KMS-11 (cell line): ENCODE data around the gene LMNA.

Source experiments
- H2AFZ ChIP-seq: fragments of 200-600 bp; sonication (generic); 2 replicates; pipeline ENCODE4 v1.6.1; 2016; ENCODE audit warnings: antibody characterized with exemption, mixed run types, low read depth
- H3K27ac ChIP-seq: fragments of 200-600 bp; sonication (generic); 2 replicates; pipeline ENCODE4 v1.6.1; 2016; ENCODE audit warnings: mild to moderate bottlenecking, mixed run types
- H3K27me3 ChIP-seq: fragments of 200-600 bp; sonication (generic); 2 replicates; pipeline ENCODE4 v1.6.1; 2017; ENCODE audit warnings: mild to moderate bottlenecking, low read depth, mixed run types, moderate library complexity; ENCODE audit not compliant: insufficient read depth
- H3K36me3 ChIP-seq: fragments of 200-600 bp; sonication (generic); 2 replicates; pipeline ENCODE4 v1.6.1; 2017; ENCODE audit warnings: mild to moderate bottlenecking, mixed run types; ENCODE audit not compliant: insufficient read depth
- H3K4me1 ChIP-seq: fragments of 200-600 bp; sonication (generic); 2 replicates; pipeline ENCODE4 v1.6.1; 2016; ENCODE audit warnings: mild to moderate bottlenecking, low read depth, mixed run types; ENCODE audit not compliant: poor library complexity, severe bottlenecking
- H3K4me2 ChIP-seq: fragments of 200-600 bp; sonication (generic); 2 replicates; pipeline ENCODE4 v1.7.0; 2016; ENCODE audit warnings: mild to moderate bottlenecking, mixed run types
- H3K4me3 ChIP-seq: fragments of 200-600 bp; sonication (generic); IDR thresholded peaks from 2 replicates; pipeline ENCODE4 v1.6.1; 2017; ENCODE audit warnings: low read depth, low read length, mixed read lengths; ENCODE audit not compliant: insufficient read depth
- H3K79me2 ChIP-seq: fragments of 200-600 bp; sonication (generic); 2 replicates; pipeline ENCODE4 v1.6.1; 2016; ENCODE audit warnings: low read depth, mixed run types; ENCODE audit not compliant: insufficient read depth
- H3K9ac ChIP-seq: fragments of 200-600 bp; sonication (generic); 2 replicates; pipeline ENCODE4 v1.6.1; 2016; ENCODE audit warnings: mild to moderate bottlenecking, mixed run types
- H4K20me1 ChIP-seq: fragments of 200-600 bp; sonication (generic); 2 replicates; pipeline ENCODE4 v1.6.1; 2016; ENCODE audit warnings: mild to moderate bottlenecking, mixed run types; ENCODE audit not compliant: insufficient read depth
- TF ChIP-seq, protein P1 (sequence below): fragments of 200-600 bp; sonication (generic); conservative IDR thresholded peaks from 2 replicates; pipeline ENCODE4 v1.6.1; 2017; ENCODE audit warnings: low read depth, mild to moderate bottlenecking, antibody characterized with exemption, low read length, moderate library complexity, mixed read lengths

Gene LMNA

GRCh38 chr1:156145650-156146019 lies 31.1 kb downstream of the LMNA start:
- no peaks in the 10 kb centered on the region for H4K20me1 ChIP-seq
- peak overlapping the region; percentile 48 for H3K4me2 ChIP-seq
- peaks cover 10% of the 10 kb centered on the region; the same call in 1 of the 2 replicates for H3K27me3 ChIP-seq
- no peak overlapping the region for H3K9ac ChIP-seq
- H3K4me3 ChIP-seq: peak overlapping the region; percentile 86
- H2AFZ ChIP-seq: peak overlapping the region; percentile 63; the same call in 1 of the 2 replicates
- H3K4me1 ChIP-seq: peaks cover 34% of the 10 kb centered on the region
- H3K36me3 ChIP-seq: no peaks in the 10 kb centered on the region
- TF ChIP-seq, protein P1, sequence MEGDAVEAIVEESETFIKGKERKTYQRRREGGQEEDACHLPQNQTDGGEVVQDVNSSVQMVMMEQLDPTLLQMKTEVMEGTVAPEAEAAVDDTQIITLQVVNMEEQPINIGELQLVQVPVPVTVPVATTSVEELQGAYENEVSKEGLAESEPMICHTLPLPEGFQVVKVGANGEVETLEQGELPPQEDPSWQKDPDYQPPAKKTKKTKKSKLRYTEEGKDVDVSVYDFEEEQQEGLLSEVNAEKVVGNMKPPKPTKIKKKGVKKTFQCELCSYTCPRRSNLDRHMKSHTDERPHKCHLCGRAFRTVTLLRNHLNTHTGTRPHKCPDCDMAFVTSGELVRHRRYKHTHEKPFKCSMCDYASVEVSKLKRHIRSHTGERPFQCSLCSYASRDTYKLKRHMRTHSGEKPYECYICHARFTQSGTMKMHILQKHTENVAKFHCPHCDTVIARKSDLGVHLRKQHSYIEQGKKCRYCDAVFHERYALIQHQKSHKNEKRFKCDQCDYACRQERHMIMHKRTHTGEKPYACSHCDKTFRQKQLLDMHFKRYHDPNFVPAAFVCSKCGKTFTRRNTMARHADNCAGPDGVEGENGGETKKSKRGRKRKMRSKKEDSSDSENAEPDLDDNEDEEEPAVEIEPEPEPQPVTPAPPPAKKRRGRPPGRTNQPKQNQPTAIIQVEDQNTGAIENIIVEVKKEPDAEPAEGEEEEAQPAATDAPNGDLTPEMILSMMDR: no peak
- no peaks in the 10 kb centered on the region for H3K79me2 ChIP-seq
- no peak overlapping the region for H3K27ac ChIP-seq

DNA sequence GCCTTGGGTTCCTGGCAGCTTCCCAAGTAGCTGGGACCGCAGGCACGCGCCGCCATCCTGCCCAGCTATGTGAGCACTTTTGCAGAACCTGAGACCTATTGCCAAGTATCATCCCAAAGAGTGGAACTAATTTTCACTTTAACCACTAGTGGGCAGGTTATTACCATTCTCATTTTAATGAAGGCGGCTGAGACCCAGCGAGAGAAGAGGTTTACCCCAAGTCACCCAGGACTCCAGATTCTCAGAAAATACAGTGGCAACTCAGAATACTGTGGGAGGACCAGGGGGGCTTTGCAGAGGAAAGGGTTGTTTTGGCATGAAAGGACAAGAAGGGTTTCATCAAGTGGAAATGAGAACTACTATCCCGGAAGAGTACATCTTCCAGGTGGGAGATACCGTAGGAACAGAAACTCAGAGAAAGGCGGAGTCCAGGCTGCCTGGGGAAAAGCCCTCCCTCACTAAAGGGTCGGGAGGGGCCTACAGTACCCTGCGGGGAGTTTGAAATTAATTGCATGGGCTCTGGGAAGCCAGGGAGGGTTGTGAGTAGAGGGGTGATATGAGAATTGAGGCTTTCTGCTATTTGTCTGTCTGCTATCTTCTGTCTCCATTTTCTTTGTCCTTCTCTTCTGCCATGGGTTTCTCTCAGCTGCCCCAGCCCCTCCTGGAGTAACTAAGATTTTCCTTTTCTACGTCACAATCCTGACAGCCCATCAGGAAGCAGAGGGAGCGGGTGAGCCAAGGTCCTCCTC lies 31.7 kb downstream of the LMNA start:
- H3K36me3 ChIP-seq: no peaks in the 10 kb centered on the region
- H3K9ac ChIP-seq: no peak overlapping the region; the same call in 1 of the 2 replicates
- H4K20me1 ChIP-seq: no peaks in the 10 kb centered on the region
- TF ChIP-seq, protein P1: peak; percentile 99
- H3K4me3 ChIP-seq: peak overlapping the region; percentile 86
- H3K4me1 ChIP-seq: peaks cover 39% of the 10 kb centered on the region
- peaks cover 10% of the 10 kb centered on the region; the same call in 1 of the 2 replicates for H3K27me3 ChIP-seq
- H2AFZ ChIP-seq: peak overlapping the region; percentile 63
- peak overlapping the region; percentile 48 for H3K4me2 ChIP-seq
- no peaks in the 10 kb centered on the region for H3K79me2 ChIP-seq
- H3K27ac ChIP-seq: no peak overlapping the region; the same call in 1 of the 2 replicates

GRCh38 chr1:156146769-156147405 lies 32.4 kb downstream of the LMNA start:
- Histone ChIP-seq H3K4me3 (peak overlapping the region; percentile 86), H3K4me2 (peak overlapping the region; percentile 48), H3K27me3 (peaks cover 10% of the 10 kb centered on the region; the same call in 1 of the 2 replicates), H3K9ac (no peak overlapping the region; the same call in 1 of the 2 replicates), H2AFZ (peak overlapping the region; percentile 63), H3K4me1 (peaks cover 43% of the 10 kb centered on the region), H3K27ac (no peak overlapping the region), H4K20me1 (no peaks in the 10 kb centered on the region), H3K79me2 (no peaks in the 10 kb centered on the region), H3K36me3 (no peaks in the 10 kb centered on the region)
- TF ChIP-seq, protein P1: no peak

- no peaks in the 10 kb centered on the region for H4K20me1 ChIP-seq
- H3K27ac ChIP-seq: no peak overlapping the region
- no peak overlapping the region for H2AFZ ChIP-seq
- no peaks in the 10 kb centered on the region for H3K79me2 ChIP-seq
- TF ChIP-seq, protein P1: no peak; the same call in 1 of the 2 replicates
- no peak overlapping the region for H3K4me2 ChIP-seq
- H3K9ac ChIP-seq: no peak overlapping the region
- peaks cover 10% of the 10 kb centered on the region; the same call in 1 of the 2 replicates for H3K27me3 ChIP-seq
- H3K4me1 ChIP-seq: peaks cover 36% of the 10 kb centered on the region
- no peak overlapping the region for H3K4me3 ChIP-seq
- H3K36me3 ChIP-seq: no peaks in the 10 kb centered on the region
These were observed 33.7 kb downstream of the LMNA start for GRCh38 chr1:156148216-156148615.
